ENCODE measurements around the gene CDH4.

Gene CDH4

GRCh38 chr20:61524951-61525666, 273.0 kb downstream of the CDH4 start:
- DNase-seq, result no peak

- DNase-seq, result peak; percentile 8
These were observed 273.8 kb downstream of the CDH4 start for GRCh38 chr20:61525781-61526431.

- no peak for DNase-seq
These were observed 274.8 kb downstream of the CDH4 start for GRCh38 chr20:61526907-61527306.

- no peak for DNase-seq
These were observed 275.6 kb downstream of the CDH4 start for GRCh38 chr20:61527626-61528025.

- no peak for DNase-seq
These were observed 276.5 kb downstream of the CDH4 start for GRCh38 chr20:61528591-61528990.

GRCh38 chr20:61529354-61529753, 277.3 kb downstream of the CDH4 start:
- DNase-seq, result peak; percentile 5

GRCh38 chr20:61531553-61532345, 279.7 kb downstream of the CDH4 start:
- DNase-seq, result peak; percentile 8

- DNase-seq, result no peak
These were observed 280.7 kb downstream of the CDH4 start for GRCh38 chr20:61532736-61533135.

- DNase-seq, result no peak
These were observed 281.2 kb downstream of the CDH4 start for GRCh38 chr20:61533231-61533631.

GRCh38 chr20:61534346-61534745, 282.3 kb downstream of the CDH4 start:
- no peak for DNase-seq

GRCh38 chr20:61535091-61535490, 283.0 kb downstream of the CDH4 start:
- DNase-seq, result no peak

- no peak for DNase-seq
These were observed 283.5 kb downstream of the CDH4 start for GRCh38 chr20:61535536-61535935.

GRCh38 chr20:61535956-61536355, 283.9 kb downstream of the CDH4 start:
- DNase-seq, result no peak

GRCh38 chr20:61536671-61537070, 284.6 kb downstream of the CDH4 start:
- no peak for DNase-seq

- DNase-seq, result no peak
These were observed 285.4 kb downstream of the CDH4 start for GRCh38 chr20:61537239-61538182.

- no peak for DNase-seq
These were observed 286.3 kb downstream of the CDH4 start for GRCh38 chr20:61538183-61538942.

GRCh38 chr20:61538943-61539265, 286.8 kb downstream of the CDH4 start:
- no peak for DNase-seq

- DNase-seq, result no peak
These were observed 287.8 kb downstream of the CDH4 start for GRCh38 chr20:61539706-61540360.

GRCh38 chr20:61541537-61541936, 289.5 kb downstream of the CDH4 start:
- no peak for DNase-seq

GRCh38 chr20:61543086-61543485, 291.0 kb downstream of the CDH4 start:
- no peak for DNase-seq

- DNase-seq, result no peak
These were observed 292.1 kb downstream of the CDH4 start for GRCh38 chr20:61543931-61544745.

Measured in fibroblast of skin of right quadriceps (primary cell).